T-cell (primary cell): ENCODE results near the gene ZFC3H1. TPM values are rescaled to one million over a fixed set of nuclear protein-coding genes. Genes with fewer than 3 reads are reported as not detected.

ENCODE experiments used
- ATAC-seq, 4 experiments: fragments of 200-7000 bp in 3 of 4; fragments of 150-1000 bp in 1 of 4; cut with Tn5 transposase; replicated peaks in 1 of 4; 1 replicate in 3 of 4; 2 replicates in 1 of 4; pipeline ENCODE4 v1.10.0; 2021; ENCODE audit warnings: moderate library complexity in 3 of 4, mild to moderate bottlenecking in 2 of 4, moderate number of reproducible peaks in 1 of 4
- CTCF ChIA-PET, 2 donors: fragments of 300-600 bp; sonication (Branson Sonifier 250); formaldehyde crosslinking; loops; one replicate each; lab custom pipeline; 2022; ENCODE audit warnings: antibody characterized with exemption in 2 of 2; lab: Charles Lee
- POLR2A ChIA-PET, 2 donors: fragments of 300-600 bp; sonication (Branson Sonifier 250); formaldehyde crosslinking; loops; one replicate each; lab custom pipeline; 2022; ENCODE audit warnings: antibody characterized with exemption in 2 of 2; lab: Charles Lee
- DNase-seq, 35 experiments: peaks; one replicate each; pipeline versions ENCODE4 v3.0.0 to v3.0.0-alpha.2; 2013 to 2023
- H3K27ac ChIP-seq: one replicate; pipeline ENCODE4 v1.5.1; 2013; ENCODE audit warnings: low read length
- H3K27me3 ChIP-seq, 2 experiments: replicated peaks in 1 of 2; 1 replicate in 1 of 2; 2 replicates in 1 of 2; pipeline versions ENCODE4 v1.6.1 to v1.7.0; 2013; ENCODE audit warnings: low read length in 1 of 2, mixed read lengths in 1 of 2; ENCODE audit not compliant: control insufficient read depth in 2 of 2, insufficient read depth in 2 of 2; ENCODE audit errors: extremely low read depth in 1 of 2
- H3K36me3 ChIP-seq, 2 donors: 1 replicate in 1 of 2; 2 replicates in 1 of 2; pipeline versions ENCODE4 v1.6.1 to v1.7.0; 2013; ENCODE audit warnings: low read length in 1 of 2; ENCODE audit not compliant: control insufficient read depth in 2 of 2, insufficient read depth in 1 of 2; ENCODE audit errors: extremely low read depth in 1 of 2
- H3K4me1 ChIP-seq, 2 experiments: 1 replicate in 1 of 2; 2 replicates in 1 of 2; pipeline versions ENCODE4 v1.6.1 to v1.7.0; 2013; ENCODE audit warnings: low read length in 2 of 2, mixed read lengths in 1 of 2; ENCODE audit not compliant: insufficient read depth in 2 of 2, control insufficient read depth in 1 of 2; ENCODE audit errors: extremely low read depth in 1 of 2
- H3K4me3 ChIP-seq, 2 donors: 1 replicate in 1 of 2; 2 replicates in 1 of 2; pipeline versions ENCODE4 v1.5.1 to v1.7.0; 2013; ENCODE audit warnings: mild to moderate bottlenecking in 2 of 2, low read length in 1 of 2, moderate library complexity in 1 of 2; ENCODE audit not compliant: control insufficient read depth in 1 of 2; ENCODE audit errors: extremely low read depth in 1 of 2
- H3K9me3 ChIP-seq: 2 replicates; pipeline ENCODE4 v1.7.0; 2013
- H3K27ac Mint-ChIP-seq, 2 donors: one replicate each; pipeline ENCODE4 v1.8.0; 2020 to 2021; ENCODE audit warnings: mild to moderate bottlenecking in 2 of 2, mixed read lengths in 2 of 2
- H3K27me3 Mint-ChIP-seq, 2 donors: one replicate each; pipeline ENCODE4 v1.8.0; 2021 to 2022; ENCODE audit warnings: mixed read lengths in 2 of 2
- H3K36me3 Mint-ChIP-seq: one replicate; pipeline ENCODE4 v1.8.0; 2021; ENCODE audit warnings: mixed read lengths
- H3K4me1 Mint-ChIP-seq, 3 donors: one replicate each; pipeline ENCODE4 v1.8.0; 2020 to 2022; ENCODE audit warnings: mixed read lengths in 3 of 3, mild to moderate bottlenecking in 1 of 3
- H3K4me3 Mint-ChIP-seq, 3 donors: one replicate each; pipeline ENCODE4 v1.8.0; 2020 to 2022; ENCODE audit warnings: mild to moderate bottlenecking in 3 of 3, mixed read lengths in 3 of 3, moderate library complexity in 3 of 3
- H3K9me3 Mint-ChIP-seq, 3 donors: one replicate each; pipeline ENCODE4 v1.8.0; 2020 to 2022; ENCODE audit warnings: mixed read lengths in 3 of 3
- WGBS: methylation state at CpG from one replicate; pipeline ENCODE4 v1.1.5; 2013; ENCODE audit warnings: missing lambda C conversion rate; ENCODE audit not compliant: insufficient coverage; 5-methylcytosine and 5-hydroxymethylcytosine counted together
- total RNA-seq, 35 experiments: library from RNA in 6 of 35; stranded (reverse) in 6 of 35; fragments of 120-200 nt in 1 of 35; gene quantifications; one replicate each; pipeline versions ENCODE4 v1.2.1 to v1.2.4 and lab custom pipeline; 2013 to 2026

ZFC3H1 gene
- total RNA-seq, 5 donors from 2014 or later (not counting 1 experiment from before 2014, with no cell fraction given) = 85.5 to 146 (median 106) TPM

GRCh38 chr12:71662849-71663560, 643 bp downstream of the ZFC3H1 start:
- H3K36me3 Mint-ChIP-seq = peaks cover 31% of the 10 kb centered on the region
- ATAC-seq = peak; percentile 39 to 58 (median 46)
- Histone ChIP-seq H3K4me3 (peak overlapping the region; percentile 82 to 99), H3K9me3 (no peaks in the 10 kb centered on the region), H3K27ac (peak overlapping the region; percentile 98), H3K36me3 (peaks cover 0 to 22% of the 10 kb centered on the region in 2 donors), H3K4me1 (peaks cover 12 to 23% of the 10 kb centered on the region in 2 experiments), H3K27me3 (no peaks in the 10 kb centered on the region)
- peak overlapping the region; percentile 93 to 100 (median 98) for H3K4me3 Mint-ChIP-seq
- WGBS = under 1% methylated on average over 53 of the region's 53 CpGs
- ChIA-PET CTCF (interaction anchor here (0.8 to 3.5 kb wide), 10 partner anchors 18 to 91 kb away, joined by 3 to 46 read pairs (median 3); partner anchors contain the start of genes RAB21 (in 2 of the 2) and TMEM19 (in 1 of the 2)), POLR2A (interaction anchor here (0.5 to 3.2 kb wide), 19 partner anchors 10 to 214 kb away, joined by 3 to 57 read pairs (median 4); partner anchors contain the start of genes TMEM19 (in 2 of the 2), RAB21 (in 1 of the 2) and TBC1D15 (in 1 of the 2))
- no peaks in the 10 kb centered on the region for H3K27me3 Mint-ChIP-seq
- peaks cover 0 to 4% (median 0%) of the 10 kb centered on the region in 3 donors for H3K9me3 Mint-ChIP-seq
- DNase-seq = peak; percentile 49 to 87 (median 76)
- H3K27ac Mint-ChIP-seq = peak overlapping the region; percentile 93 to 99
- H3K4me1 Mint-ChIP-seq = peaks cover 57 to 61% (median 60%) of the 10 kb centered on the region in 3 donors

- Mint-ChIP-seq H3K4me1 (peaks cover 57 to 60% (median 58%) of the 10 kb centered on the region in 3 donors), H3K4me3 (peak overlapping the region; percentile 93 to 100 (median 98)), H3K36me3 (peaks cover 34% of the 10 kb centered on the region), H3K27ac (peak overlapping the region; percentile 93 to 99), H3K9me3 (peaks cover 0 to 1% (median 0%) of the 10 kb centered on the region in 3 donors), H3K27me3 (no peaks in the 10 kb centered on the region)
- DNase-seq (no peak), ATAC-seq (no peak)
- no peaks in the 10 kb centered on the region for H3K9me3 ChIP-seq
- WGBS = no CpG with 5 or more reads among the region's 8 CpGs
- POLR2A ChIA-PET = interaction anchor here (0.6 to 3.2 kb wide), 9 partner anchors 14 to 202 kb away, joined by 3 to 57 read pairs (median 10); partner anchors contain the start of genes TMEM19 (in 2 of the 2), RAB21 (in 1 of the 2) and TBC1D15 (in 1 of the 2)
- H3K4me1 ChIP-seq = peaks cover 12 to 23% of the 10 kb centered on the region in 2 experiments
- CTCF ChIA-PET = interaction anchor here (0.6 to 3.5 kb wide), 9 partner anchors 11 to 92 kb away, joined by 3 to 46 read pairs (median 3); partner anchors contain the start of genes RAB21 (in 1 of the 2) and TMEM19 (in 1 of the 2)
- peaks cover 3 to 31% of the 10 kb centered on the region in 2 donors for H3K36me3 ChIP-seq
- H3K27ac ChIP-seq = peak overlapping the region; percentile 98
- H3K4me3 ChIP-seq = peak overlapping the region; percentile 82 to 99
- no peaks in the 10 kb centered on the region for H3K27me3 ChIP-seq
Measured at GRCh38 chr12:71661977-71662530, 1.6 kb downstream of the ZFC3H1 start.

GRCh38 chr12:71656740-71657139, 6.9 kb downstream of the ZFC3H1 start:
- Histone ChIP-seq H3K4me1 (peaks cover 9 to 14% of the 10 kb centered on the region in 2 experiments), H3K27ac (no peak overlapping the region), H3K9me3 (no peaks in the 10 kb centered on the region), H3K36me3 (peaks cover 10 to 48% of the 10 kb centered on the region in 2 donors), H3K4me3 (no peak overlapping the region), H3K27me3 (no peaks in the 10 kb centered on the region)
- no peak for DNase-seq
- H3K4me1 Mint-ChIP-seq = peaks cover 33 to 59% (median 58%) of the 10 kb centered on the region in 3 donors
- WGBS = no CpG with 5 or more reads among the region's 3 CpGs
- no peak for ATAC-seq
- no peaks in the 10 kb centered on the region for H3K27me3 Mint-ChIP-seq
- peaks cover 42% of the 10 kb centered on the region for H3K36me3 Mint-ChIP-seq
- ChIA-PET POLR2A (interaction anchor here in 1 of 2 donors (0.9 kb wide), 1 partner anchor 30 kb away, joined by 4 read pairs; no protein-coding TSS in a partner anchor), CTCF (interaction anchor here in 1 of 2 donors (1.4 kb wide), 1 partner anchor 90 kb away, joined by 3 read pairs; no protein-coding TSS in a partner anchor)
- H3K4me3 Mint-ChIP-seq = peak overlapping the region in 1 of 3 donors; percentile 4
- peak overlapping the region in 1 of 2 donors; percentile 42 for H3K27ac Mint-ChIP-seq
- no peaks in the 10 kb centered on the region for H3K9me3 Mint-ChIP-seq

GRCh38 chr12:71655907-71656306, 7.7 kb downstream of the ZFC3H1 start:
- Mint-ChIP-seq H3K36me3 (peaks cover 41% of the 10 kb centered on the region), H3K4me1 (peaks cover 29 to 55% (median 55%) of the 10 kb centered on the region in 3 donors), H3K4me3 (peak overlapping the region; percentile 21 to 63 (median 54)), H3K27me3 (no peaks in the 10 kb centered on the region), H3K9me3 (no peaks in the 10 kb centered on the region), H3K27ac (peak overlapping the region; percentile 29 to 46)
- no peak overlapping the region for H3K4me3 ChIP-seq
- H3K4me1 ChIP-seq = peaks cover 6 to 8% of the 10 kb centered on the region in 2 experiments
- POLR2A ChIA-PET = no interaction called here
- DNase-seq (no peak), ATAC-seq (no peak)
- no peaks in the 10 kb centered on the region for H3K9me3 ChIP-seq
- H3K36me3 ChIP-seq = peaks cover 10 to 52% of the 10 kb centered on the region in 2 donors
- no CpG with 5 or more reads among the region's 1 CpG for WGBS
- no peaks in the 10 kb centered on the region for H3K27me3 ChIP-seq
- no peak overlapping the region for H3K27ac ChIP-seq
- CTCF ChIA-PET = interaction anchor here in 1 of 2 donors (0.7 to 1.4 kb wide), 2 partner anchors 19 to 91 kb away, joined by 3 read pairs; no protein-coding TSS in a partner anchor

- DNase-seq (no peak), ATAC-seq (no peak)
- CTCF ChIA-PET = interaction anchor here in 1 of 2 donors (1.3 kb wide), 1 partner anchor 91 kb away, joined by 4 read pairs; no protein-coding TSS in a partner anchor
- Mint-ChIP-seq H3K4me1 (peaks cover 29 to 53% (median 53%) of the 10 kb centered on the region in 3 donors), H3K4me3 (peak overlapping the region; percentile 21 to 63 (median 54)), H3K27ac (peak overlapping the region; percentile 46 to 48), H3K27me3 (no peaks in the 10 kb centered on the region), H3K9me3 (no peaks in the 10 kb centered on the region), H3K36me3 (peaks cover 41% of the 10 kb centered on the region)
- WGBS = no CpG with 5 or more reads among the region's 1 CpG
- Histone ChIP-seq H3K9me3 (no peaks in the 10 kb centered on the region), H3K4me3 (no peak overlapping the region), H3K36me3 (peaks cover 10 to 52% of the 10 kb centered on the region in 2 donors), H3K27ac (no peak overlapping the region), H3K27me3 (no peaks in the 10 kb centered on the region), H3K4me1 (peaks cover 3 to 6% of the 10 kb centered on the region in 2 experiments)
- POLR2A ChIA-PET = no interaction called here
Measured at GRCh38 chr12:71655495-71655894, 8.2 kb downstream of the ZFC3H1 start.
